ENCODE data around the gene LCN6.

Gene LCN6

DNA sequence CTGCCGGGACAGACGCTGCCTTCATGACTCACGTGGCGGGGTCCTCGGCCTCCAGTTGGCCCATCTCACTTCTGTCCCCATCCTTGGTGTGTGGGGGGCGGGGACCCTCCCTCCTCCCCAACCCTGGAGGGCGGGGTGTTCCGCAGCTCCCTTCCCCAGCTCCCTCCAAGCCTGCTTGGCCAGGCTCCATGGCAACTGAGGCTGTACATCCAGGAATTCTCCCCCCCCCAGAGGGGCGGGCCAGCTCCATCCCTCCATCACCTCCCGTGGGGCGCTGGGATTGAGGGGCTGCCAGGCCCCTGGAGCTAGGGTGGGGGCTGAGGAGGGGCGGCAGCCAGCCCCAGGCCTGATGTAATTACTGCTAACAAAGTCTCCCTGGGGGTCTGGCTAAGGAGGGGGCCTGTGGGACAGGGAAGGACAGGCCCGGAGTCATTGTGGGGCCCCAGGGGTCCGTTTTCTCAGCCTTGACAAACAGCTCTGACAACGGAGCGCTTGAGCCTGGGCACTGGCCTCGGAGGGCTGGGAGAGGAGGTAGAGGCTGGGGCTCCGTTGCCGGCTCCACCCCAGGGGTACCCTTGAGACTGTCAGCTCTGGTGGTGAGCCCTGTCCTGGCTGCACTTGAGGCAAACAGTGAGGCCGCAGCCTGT is 28.0 kb downstream of the LCN6 start:
- H3K9me3 ChIP-seq, result no peaks in the 10 kb centered on the region
- H3K36me3 ChIP-seq, result peaks cover 47% of the 10 kb centered on the region
- H3K4me3 ChIP-seq (ENCODE audit: low read depth in 1 of 2, low read length in 1 of 2), result no peak overlapping the region
- no peak for TF ChIP-seq CTCF (IDR thresholded peaks at IDR 0.05)
- no peak overlapping the region for H3K27ac ChIP-seq
- H3K27me3 ChIP-seq, result peaks cover 39% of the 10 kb centered on the region
- H3K4me1 ChIP-seq (ENCODE audit: control insufficient read depth in 1 of 2, insufficient read depth in 1 of 2, low read depth in 1 of 2, low read length in 1 of 2), result peaks cover 7 to 12% of the 10 kb centered on the region in 2 experiments

DNA sequence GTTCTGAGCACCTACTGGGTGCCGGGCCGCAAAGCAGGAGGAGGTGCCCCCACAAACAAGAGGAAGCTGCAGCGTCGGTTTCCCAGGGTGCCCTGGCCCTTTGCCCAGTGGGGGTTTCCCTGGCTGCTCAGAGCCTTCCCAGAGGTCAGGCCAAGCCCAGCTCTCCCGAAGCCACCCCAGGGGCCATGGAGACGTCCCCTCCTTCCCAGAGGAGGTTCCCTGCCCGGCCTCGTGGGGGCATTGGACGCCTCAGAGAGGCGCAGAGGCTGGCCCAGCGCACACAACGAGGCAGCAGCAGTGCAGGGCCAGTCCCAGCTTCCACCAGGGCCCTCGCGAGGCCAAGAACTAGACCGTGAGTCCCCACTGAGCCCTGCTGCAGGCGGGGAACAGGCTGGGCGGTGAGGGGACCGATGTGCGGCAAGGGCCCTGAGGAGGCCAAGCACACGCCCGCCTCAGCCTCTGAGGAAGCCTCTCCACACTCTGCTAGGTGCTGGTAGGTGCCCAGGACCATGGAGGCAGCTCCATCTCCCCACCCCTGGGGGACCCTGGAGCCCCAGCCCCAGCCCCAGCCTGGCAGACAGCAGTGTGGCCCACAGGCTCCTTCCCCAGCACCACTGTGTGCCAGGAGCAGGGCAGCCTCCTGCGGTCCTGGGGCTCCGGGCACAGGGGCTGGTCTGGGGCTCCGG is 29.0 kb downstream of the LCN6 start:
- Histone ChIP-seq H3K4me1 (ENCODE audit: control insufficient read depth in 1 of 2, insufficient read depth in 1 of 2, low read depth in 1 of 2, low read length in 1 of 2) (peaks cover 16 to 21% of the 10 kb centered on the region in 2 experiments), H3K4me3 (ENCODE audit: low read depth in 1 of 2, low read length in 1 of 2) (no peak overlapping the region), H3K9me3 (no peaks in the 10 kb centered on the region), H3K27me3 (peaks cover 49% of the 10 kb centered on the region), H3K27ac (no peak overlapping the region), H3K36me3 (peaks cover 38% of the 10 kb centered on the region)
- TF ChIP-seq CTCF (IDR thresholded peaks at IDR 0.05), result no peak

DNA sequence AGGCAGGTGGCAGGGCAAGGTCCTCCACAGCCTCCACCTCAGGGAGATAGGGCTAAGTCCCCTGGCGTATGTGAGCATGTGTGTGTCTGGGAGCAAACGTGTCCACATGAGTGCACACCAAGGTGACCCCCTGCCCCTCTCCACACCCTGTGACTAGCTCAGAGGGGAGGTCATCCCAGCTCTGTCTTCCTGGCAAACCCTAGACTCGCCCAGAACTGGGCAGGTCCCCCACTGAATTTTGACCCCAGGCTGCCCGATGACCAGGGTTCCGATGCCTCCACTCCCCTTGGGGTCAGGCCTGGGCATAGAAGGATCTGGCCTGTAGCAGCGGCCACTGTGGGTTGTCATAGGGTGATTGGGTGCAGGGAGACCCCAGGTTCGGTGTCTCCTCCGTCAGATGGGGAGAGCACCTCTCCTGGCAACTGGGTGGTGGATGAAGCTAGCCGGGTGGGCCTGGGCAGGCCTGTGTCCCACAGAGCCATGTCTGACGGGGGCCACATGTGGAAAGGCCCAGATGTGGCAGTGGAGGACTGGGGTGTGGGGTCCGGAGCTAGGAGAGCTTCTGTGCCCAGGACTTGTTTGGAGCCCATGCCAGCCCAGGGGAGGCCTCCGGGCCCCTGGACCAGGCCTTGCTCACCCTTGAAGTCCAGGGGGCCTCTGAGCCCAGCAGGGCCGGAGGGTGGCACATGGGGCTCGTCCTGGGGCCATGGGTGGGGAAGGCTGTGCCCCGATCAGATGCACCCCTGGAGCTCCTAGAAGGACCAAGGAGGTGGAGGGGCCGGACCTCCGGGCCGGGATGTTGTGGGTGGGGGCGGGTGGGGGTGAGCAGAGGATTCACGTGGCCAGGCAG is 29.8 kb downstream of the LCN6 start:
- Histone ChIP-seq H3K4me3 (ENCODE audit: low read depth in 1 of 2, low read length in 1 of 2) (no peak overlapping the region), H3K9me3 (no peaks in the 10 kb centered on the region), H3K27ac (no peak overlapping the region), H3K27me3 (peaks cover 57% of the 10 kb centered on the region), H3K4me1 (ENCODE audit: control insufficient read depth in 1 of 2, insufficient read depth in 1 of 2, low read depth in 1 of 2, low read length in 1 of 2) (peaks cover 22 to 28% of the 10 kb centered on the region in 2 experiments), H3K36me3 (peaks cover 30% of the 10 kb centered on the region)
- no peak for TF ChIP-seq CTCF (IDR thresholded peaks at IDR 0.05)

DNA sequence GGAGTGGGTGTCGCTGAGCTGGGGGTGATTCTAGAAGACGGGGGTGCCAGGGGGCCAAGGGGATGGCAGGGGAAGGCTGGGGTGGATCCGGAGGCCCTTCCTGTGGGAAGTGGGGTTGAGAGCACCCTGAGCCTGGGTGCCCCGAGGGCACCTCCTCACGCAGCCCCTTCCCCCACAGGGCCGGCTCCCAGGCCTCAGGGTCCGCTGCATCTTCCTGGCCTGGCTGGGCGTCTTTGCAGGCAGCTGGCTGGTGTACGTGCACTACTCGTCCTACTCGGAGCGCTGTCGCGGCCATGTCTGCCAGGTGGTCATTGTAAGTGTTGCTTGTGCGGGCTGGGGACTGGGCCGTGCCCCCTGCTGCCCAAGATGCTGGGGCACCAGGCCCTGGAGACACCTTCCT is 30.9 kb downstream of the LCN6 start:
- no peak overlapping the region for H3K4me3 ChIP-seq (ENCODE audit: low read depth in 1 of 2, low read length in 1 of 2)
- H3K4me1 ChIP-seq (ENCODE audit: control insufficient read depth in 1 of 2, insufficient read depth in 1 of 2, low read depth in 1 of 2, low read length in 1 of 2), result peaks cover 30 to 38% of the 10 kb centered on the region in 2 experiments
- no peaks in the 10 kb centered on the region for H3K9me3 ChIP-seq
- H3K27ac ChIP-seq, result no peak overlapping the region
- H3K36me3 ChIP-seq, result peaks cover 19% of the 10 kb centered on the region
- H3K27me3 ChIP-seq, result peaks cover 69% of the 10 kb centered on the region
- no peak for TF ChIP-seq CTCF (IDR thresholded peaks at IDR 0.05)

- peaks cover 37 to 44% of the 10 kb centered on the region in 2 experiments for H3K4me1 ChIP-seq (ENCODE audit: control insufficient read depth in 1 of 2, insufficient read depth in 1 of 2, low read depth in 1 of 2, low read length in 1 of 2)
- H3K4me3 ChIP-seq (ENCODE audit: low read depth in 1 of 2, low read length in 1 of 2), result peak overlapping the region in 1 of 2 experiments; percentile 13
- H3K27ac ChIP-seq, result no peak overlapping the region
- H3K27me3 ChIP-seq, result peaks cover 92% of the 10 kb centered on the region
- TF ChIP-seq CTCF (IDR thresholded peaks at IDR 0.05), result no peak
- no peaks in the 10 kb centered on the region for H3K36me3 ChIP-seq
- no peaks in the 10 kb centered on the region for H3K9me3 ChIP-seq
These were observed 33.4 kb downstream of the LCN6 start for GRCh38 chr9:136714893-136715274.

All from neutrophil (primary cell).